Activated CD4-positive, alpha-beta T cell treated with anti-CD3 and anti-CD28 coated beads for 36 hours (primary cell): ENCODE measurements around the gene MAP3K15. TPM values are rescaled to one million over a fixed set of nuclear protein-coding genes. Genes with fewer than 3 reads are reported as not detected.

Source experiments
- ATAC-seq: fragments of 200-7000 bp; cut with Tn5 transposase; one replicate; pipeline ENCODE4 v1.10.0; 2021; ENCODE audit warnings: mild to moderate bottlenecking, moderate library complexity
- CTCF ChIA-PET: fragments of 350-600 bp; sonication (Branson Sonifier 250); formaldehyde crosslinking; loops from one replicate; lab custom pipeline; 2021; ENCODE audit warnings: antibody characterized with exemption; lab: Charles Lee
- POLR2A ChIA-PET: fragments of 350-600 bp; sonication (Branson Sonifier 250); formaldehyde crosslinking; loops from one replicate; lab custom pipeline; 2021; ENCODE audit warnings: antibody characterized with exemption, inconsistent platforms; lab: Charles Lee
- DNase-seq: peaks from one replicate; pipeline ENCODE4 v3.0.0-alpha.2; 2020
- H3K27ac Mint-ChIP-seq: one replicate; pipeline ENCODE4 v1.8.0; 2021; ENCODE audit warnings: mixed read lengths
- H3K27me3 Mint-ChIP-seq: one replicate; pipeline ENCODE4 v1.8.0; 2021; ENCODE audit warnings: mixed read lengths
- H3K36me3 Mint-ChIP-seq: one replicate; pipeline ENCODE4 v1.8.0; 2021; ENCODE audit warnings: low read depth, mixed read lengths
- H3K4me1 Mint-ChIP-seq: one replicate; pipeline ENCODE4 v1.8.0; 2021; ENCODE audit warnings: mixed read lengths
- H3K4me3 Mint-ChIP-seq: one replicate; pipeline ENCODE4 v1.8.0; 2021; ENCODE audit warnings: mild to moderate bottlenecking, moderate library complexity, mixed read lengths
- H3K9me3 Mint-ChIP-seq: one replicate; pipeline ENCODE4 v1.8.0; 2021; ENCODE audit warnings: low read depth, mixed read lengths
- intact Hi-C, 2 experiments: fragments of 100-400 bp; cut with DNase I in 1 of 2; cut with micrococcal nuclease in 1 of 2; formaldehyde crosslinking; loops; one replicate each; pipeline versions ENCODE4 v1.14.2 to v1.15.1; 2022 to 2024; cut with DNase I, micrococcal nuclease
- total RNA-seq, 2 experiments: library from RNA; stranded (reverse); gene quantifications; one replicate each; pipeline ENCODE4 v1.2.3, GENCODE V29; 2021

MAP3K15 gene
- total RNA-seq, 2 experiments from 2014 or later: 1.0 to 1.2 TPM

DNA sequence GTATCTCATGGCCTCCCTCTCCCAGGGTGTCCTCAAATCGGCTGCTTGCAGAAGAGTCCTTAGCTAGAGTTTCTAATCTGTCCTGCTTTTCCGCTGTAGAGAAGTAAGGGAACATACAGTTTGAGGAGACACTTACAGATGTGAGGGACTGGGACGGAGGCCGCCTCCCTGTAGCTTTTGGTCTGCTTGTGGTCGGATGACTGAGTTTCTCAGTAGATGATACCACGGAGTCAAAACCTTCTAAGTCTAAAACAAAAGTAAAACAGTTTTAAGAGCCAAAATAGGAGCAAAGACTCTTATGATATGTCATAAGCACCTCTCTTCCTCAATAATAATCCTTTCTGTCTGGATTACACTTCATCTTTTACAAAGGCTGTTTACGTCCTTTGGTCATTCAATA is 34.5 kb upstream of the MAP3K15 start:
- ChIA-PET POLR2A (interaction anchor here (0.6 to 1.0 kb wide), 2 partner anchors 224 to 381 kb away, joined by 3 read pairs; no protein-coding TSS in a partner anchor), CTCF (no interaction called here)
- Mint-ChIP-seq H3K27me3 (no peaks in the 10 kb centered on the region), H3K36me3 (peaks cover 32% of the 10 kb centered on the region), H3K4me1 (peaks cover 55% of the 10 kb centered on the region), H3K9me3 (no peaks in the 10 kb centered on the region), H3K4me3 (peak overlapping the region; percentile 69), H3K27ac (peak overlapping the region; percentile 86)
- DNase-seq (peak; percentile 59), ATAC-seq (peak; percentile 70)
- intact Hi-C loops: loop anchor here (2.0 to 5.0 kb wide), 3 partner anchors 21 to 337 kb away; partner anchors contain the start of gene SH3KBP1 (in 1 of the 2)

DNA sequence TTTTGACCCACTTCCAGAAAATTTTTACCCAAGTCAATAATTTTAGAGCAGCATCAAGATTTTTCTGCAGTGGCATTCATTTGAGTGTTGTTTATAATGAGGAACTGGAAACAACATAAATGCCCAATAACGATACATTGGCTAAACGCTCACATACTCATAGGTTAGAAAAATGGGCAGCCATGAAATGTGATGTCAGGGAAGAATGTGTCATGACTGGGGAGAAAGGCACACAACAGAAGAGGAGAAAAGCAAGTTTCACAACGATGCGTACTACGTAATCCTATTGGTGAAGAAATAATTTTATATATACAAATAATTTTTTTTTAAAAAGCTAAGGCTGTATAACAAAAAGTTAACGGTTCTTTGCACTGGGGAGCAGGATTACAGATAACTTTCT is 33.6 kb upstream of the MAP3K15 start:
- ATAC-seq (no peak), DNase-seq (no peak)
- Mint-ChIP-seq H3K4me3 (peak overlapping the region; percentile 63), H3K4me1 (peaks cover 52% of the 10 kb centered on the region), H3K36me3 (peaks cover 35% of the 10 kb centered on the region), H3K27me3 (no peaks in the 10 kb centered on the region), H3K9me3 (no peaks in the 10 kb centered on the region), H3K27ac (peak overlapping the region; percentile 95)
- POLR2A ChIA-PET: interaction anchor here (0.9 kb wide), 1 partner anchor 23 kb away, joined by 3 read pairs; no protein-coding TSS in a partner anchor
- intact Hi-C loops: loop anchor here (2.0 to 5.0 kb wide), 3 partner anchors 22 to 338 kb away; partner anchors contain the start of gene SH3KBP1 (in 1 of the 2)
- CTCF ChIA-PET: no interaction called here

DNA sequence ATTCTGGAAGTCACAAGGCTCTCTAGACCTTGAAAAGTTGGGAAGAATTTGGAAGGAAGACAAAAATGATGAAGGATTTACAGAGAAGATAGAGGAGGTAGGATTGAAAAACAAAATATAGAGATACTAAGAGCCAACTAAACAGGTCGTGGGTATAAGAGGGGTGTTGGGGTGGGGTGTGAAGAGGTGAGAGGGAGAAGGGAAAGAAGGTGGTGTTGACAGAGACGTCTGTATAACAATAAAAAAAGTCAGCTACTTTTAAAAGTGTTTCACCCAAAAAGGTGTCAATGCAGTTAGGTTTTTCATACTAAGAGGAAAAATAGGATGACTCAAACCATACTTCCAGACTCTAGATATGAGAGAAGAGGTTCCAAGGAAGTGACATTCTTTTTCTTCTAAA is 33.0 kb upstream of the MAP3K15 start:
- peaks cover 52% of the 10 kb centered on the region for H3K4me1 Mint-ChIP-seq
- no peaks in the 10 kb centered on the region for H3K9me3 Mint-ChIP-seq
- H3K4me3 Mint-ChIP-seq: peak overlapping the region; percentile 63
- CTCF ChIA-PET: interaction anchor here (0.5 to 0.7 kb wide), 2 partner anchors 186 to 235 kb away, joined by 3 read pairs; no protein-coding TSS in a partner anchor
- no peaks in the 10 kb centered on the region for H3K27me3 Mint-ChIP-seq
- intact Hi-C loops: loop anchor here (2.0 to 5.0 kb wide), 3 partner anchors 23 to 339 kb away; partner anchors contain the start of gene SH3KBP1 (in 1 of the 2)
- ATAC-seq: peak; percentile 44
- peaks cover 35% of the 10 kb centered on the region for H3K36me3 Mint-ChIP-seq
- POLR2A ChIA-PET: interaction anchor here (0.9 kb wide), 1 partner anchor 23 kb away, joined by 3 read pairs; no protein-coding TSS in a partner anchor
- peak overlapping the region; percentile 95 for H3K27ac Mint-ChIP-seq
- DNase-seq: no peak

DNA sequence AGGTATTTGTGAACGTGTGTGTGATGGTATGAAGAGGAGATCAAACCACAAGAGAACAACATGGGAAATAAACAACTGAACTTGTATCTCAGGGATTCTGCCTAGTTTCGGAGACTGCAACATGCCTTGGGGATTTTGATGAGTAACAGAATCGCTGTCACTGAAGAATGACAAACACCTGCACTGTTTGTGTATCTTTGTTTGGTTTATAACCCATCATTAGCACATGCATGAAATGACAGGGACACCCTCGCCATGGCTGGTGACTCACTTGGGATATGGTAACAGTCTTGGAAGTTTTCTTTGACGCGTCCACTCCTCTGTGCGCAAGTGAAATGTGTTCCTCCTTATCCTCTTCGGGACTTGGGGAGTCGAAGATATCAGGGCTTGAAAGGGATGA is 30.3 kb upstream of the MAP3K15 start:
- ChIA-PET CTCF (interaction anchor here (1.0 kb wide), 1 partner anchor 10 kb away, joined by 3 read pairs; no protein-coding TSS in a partner anchor), POLR2A (no interaction called here)
- H3K4me1 Mint-ChIP-seq: peaks cover 37% of the 10 kb centered on the region
- H3K27me3 Mint-ChIP-seq: no peaks in the 10 kb centered on the region
- no peak for ATAC-seq
- no peak overlapping the region for H3K27ac Mint-ChIP-seq
- no peak for DNase-seq
- H3K9me3 Mint-ChIP-seq: no peaks in the 10 kb centered on the region
- no peak overlapping the region for H3K4me3 Mint-ChIP-seq
- peaks cover 45% of the 10 kb centered on the region for H3K36me3 Mint-ChIP-seq
- intact Hi-C loops: loop anchor here (2.0 to 5.0 kb wide), 2 partner anchors 342 to 343 kb away; partner anchors contain the start of gene SH3KBP1 (in 1 of the 2)

DNA sequence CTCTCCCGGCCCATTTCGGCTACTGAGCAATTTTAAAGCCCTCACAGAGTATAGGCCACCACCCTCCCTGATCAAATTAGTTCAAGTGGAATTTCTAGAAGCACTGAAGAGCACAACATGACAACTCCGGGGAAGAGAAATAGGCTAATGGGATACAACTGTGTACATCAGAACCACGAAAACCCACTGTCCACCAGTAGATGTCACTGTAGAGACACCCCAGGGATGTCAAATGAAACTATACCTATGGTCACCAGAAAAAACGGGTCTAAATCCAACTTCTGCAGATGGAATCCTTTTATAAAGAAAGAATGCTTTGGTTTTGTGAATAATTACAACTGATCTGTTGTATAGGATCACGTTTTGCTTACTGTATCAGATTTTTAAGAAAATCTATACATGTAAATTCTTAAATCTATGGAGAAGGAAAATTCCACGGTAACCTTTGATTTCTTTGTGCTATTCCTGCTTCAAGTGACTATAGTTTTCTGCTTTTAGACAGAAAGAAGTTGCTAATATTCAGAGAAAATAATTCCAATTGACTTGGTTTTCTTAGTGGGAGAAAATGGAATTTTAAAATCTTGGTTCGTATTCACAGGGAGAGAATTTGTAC is 29.5 kb upstream of the MAP3K15 start:
- ATAC-seq (no peak), DNase-seq (peak; percentile 53)
- H3K4me3 Mint-ChIP-seq: no peak overlapping the region
- peaks cover 28% of the 10 kb centered on the region for H3K4me1 Mint-ChIP-seq
- H3K27ac Mint-ChIP-seq: no peak overlapping the region
- POLR2A ChIA-PET: no interaction called here
- intact Hi-C loops: loop anchor here (2.0 to 5.0 kb wide), 2 partner anchors 343 to 344 kb away; partner anchors contain the start of gene SH3KBP1 (in 1 of the 2)
- no peaks in the 10 kb centered on the region for H3K9me3 Mint-ChIP-seq
- H3K36me3 Mint-ChIP-seq: peaks cover 48% of the 10 kb centered on the region
- CTCF ChIA-PET: interaction anchor here (1.0 kb wide), 1 partner anchor 9 kb away, joined by 3 read pairs; no protein-coding TSS in a partner anchor
- no peaks in the 10 kb centered on the region for H3K27me3 Mint-ChIP-seq

DNA sequence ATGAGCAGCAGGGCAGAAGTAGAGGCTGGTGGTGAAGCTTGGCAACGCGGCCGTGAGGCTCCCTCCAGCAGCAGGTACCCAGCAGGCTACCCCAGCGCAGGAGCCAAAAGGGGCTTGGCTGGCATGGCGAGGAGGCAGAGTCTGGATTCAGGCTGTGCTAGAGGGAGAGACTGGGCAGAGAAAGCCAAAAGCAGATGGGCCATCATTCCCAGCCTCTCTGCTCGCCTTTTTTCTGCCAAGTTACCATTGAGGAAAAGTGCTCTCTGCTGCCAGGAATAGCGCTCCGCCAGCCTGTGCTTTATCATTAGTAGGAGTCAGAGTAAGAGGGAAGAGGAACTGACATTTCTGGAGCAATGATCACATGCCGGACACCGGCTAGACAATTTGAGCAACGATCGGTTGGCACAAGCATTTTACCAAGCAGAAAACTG is 28.7 kb upstream of the MAP3K15 start:
- Mint-ChIP-seq H3K4me1 (peaks cover 21% of the 10 kb centered on the region), H3K9me3 (no peaks in the 10 kb centered on the region), H3K4me3 (no peak overlapping the region), H3K27me3 (no peaks in the 10 kb centered on the region), H3K27ac (no peak overlapping the region), H3K36me3 (peaks cover 44% of the 10 kb centered on the region)
- no peak for DNase-seq
- intact Hi-C loops: loop anchor here in 1 of 2 experiments (2.0 kb wide), 1 partner anchor 345 kb away; no protein-coding TSS in a partner anchor
- CTCF ChIA-PET: no interaction called here
- POLR2A ChIA-PET: no interaction called here
- ATAC-seq: no peak

DNA sequence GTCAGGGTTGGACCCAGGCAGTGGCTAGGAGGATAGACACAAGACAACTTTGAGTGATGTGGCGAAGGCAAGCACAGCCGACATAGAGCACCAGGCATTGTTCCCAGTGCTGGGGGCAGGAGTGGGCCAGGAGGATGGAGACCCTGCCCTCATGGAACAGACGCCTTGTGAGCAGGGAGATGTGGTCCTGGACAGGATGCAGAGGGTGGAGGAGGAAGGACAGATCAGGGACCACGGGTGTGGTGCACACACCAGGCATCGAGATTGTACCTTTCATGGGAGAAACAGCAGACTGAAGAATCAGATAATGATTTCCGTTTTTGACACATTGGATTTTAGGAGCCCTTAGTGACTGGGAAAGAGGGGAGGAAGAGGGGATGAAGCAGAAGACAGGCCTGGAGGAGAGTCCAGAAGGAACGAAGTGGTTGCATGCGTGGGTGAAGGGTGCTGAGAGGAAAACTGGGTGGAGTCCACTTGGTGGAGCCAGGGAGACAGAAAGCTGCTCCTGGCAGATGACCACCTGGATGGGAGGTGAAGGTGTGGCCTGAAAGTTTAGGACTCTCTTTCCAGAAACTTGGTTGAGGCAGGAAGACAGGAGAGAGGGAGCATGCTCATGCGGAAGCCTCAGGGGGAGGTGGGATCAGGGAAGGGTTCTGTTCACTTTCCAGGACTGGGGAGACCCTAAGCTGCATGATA is 27.9 kb upstream of the MAP3K15 start:
- Mint-ChIP-seq H3K4me3 (no peak overlapping the region), H3K4me1 (peaks cover 13% of the 10 kb centered on the region), H3K27ac (peak overlapping the region; percentile 42), H3K27me3 (no peaks in the 10 kb centered on the region), H3K9me3 (no peaks in the 10 kb centered on the region), H3K36me3 (peaks cover 36% of the 10 kb centered on the region)
- CTCF ChIA-PET: interaction anchor here (0.7 kb wide), 1 partner anchor 49 kb away, joined by 3 read pairs; no protein-coding TSS in a partner anchor
- intact Hi-C loops: no loop called here
- ATAC-seq (no peak), DNase-seq (no peak)
- POLR2A ChIA-PET: no interaction called here

DNA sequence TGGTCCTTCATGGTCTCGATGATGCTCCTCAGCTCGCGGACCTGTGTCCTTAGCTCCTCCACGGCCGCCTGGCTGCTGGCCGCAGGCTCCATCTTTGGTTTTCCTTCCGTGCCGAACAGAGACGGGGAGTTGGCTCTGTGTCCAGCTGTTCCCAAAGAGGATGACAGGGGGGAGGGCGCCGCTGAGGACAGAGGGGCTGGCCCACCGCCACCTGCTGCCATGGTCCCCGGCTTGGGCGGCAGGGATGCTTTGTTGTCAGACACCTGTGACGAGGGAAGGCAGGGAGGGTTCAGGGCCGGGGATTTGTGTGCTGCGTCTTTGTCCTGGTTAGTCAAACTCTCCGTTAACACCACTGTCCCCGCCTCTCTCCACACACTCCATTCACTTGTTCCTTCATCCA is 26.6 kb upstream of the MAP3K15 start:
- Mint-ChIP-seq H3K27ac (peak overlapping the region; percentile 21), H3K27me3 (no peaks in the 10 kb centered on the region), H3K4me3 (no peak overlapping the region), H3K36me3 (peaks cover 27% of the 10 kb centered on the region), H3K4me1 (peaks cover 5% of the 10 kb centered on the region), H3K9me3 (no peaks in the 10 kb centered on the region)
- DNase-seq (no peak), ATAC-seq (no peak)
- intact Hi-C loops: no loop called here
- POLR2A ChIA-PET: no interaction called here
- CTCF ChIA-PET: no interaction called here

DNA sequence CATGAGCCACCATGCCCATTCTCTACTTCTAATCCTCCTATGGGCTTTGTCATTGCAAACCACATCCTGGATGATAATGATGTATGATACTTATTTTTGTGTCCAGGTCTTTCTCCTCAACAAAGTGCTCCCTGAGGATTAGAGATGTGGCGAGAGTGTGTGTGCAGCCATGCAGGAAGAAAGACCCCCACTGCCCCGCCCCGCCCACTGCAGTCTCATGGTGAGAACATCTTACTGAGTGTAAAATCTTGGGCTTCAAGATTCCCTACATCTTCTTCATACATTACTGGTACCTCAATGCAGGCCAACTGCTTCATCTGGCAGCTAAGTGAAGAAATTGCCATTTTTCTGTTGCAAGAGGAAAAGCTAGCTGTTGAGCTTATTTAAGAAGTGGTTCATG is 25.9 kb upstream of the MAP3K15 start:
- Mint-ChIP-seq H3K27me3 (no peaks in the 10 kb centered on the region), H3K27ac (no peak overlapping the region), H3K4me3 (no peak overlapping the region), H3K9me3 (no peaks in the 10 kb centered on the region), H3K4me1 (peaks cover 5% of the 10 kb centered on the region), H3K36me3 (peaks cover 21% of the 10 kb centered on the region)
- no peak for ATAC-seq
- ChIA-PET POLR2A (no interaction called here), CTCF (no interaction called here)
- intact Hi-C loops: no loop called here
- no peak for DNase-seq

DNA sequence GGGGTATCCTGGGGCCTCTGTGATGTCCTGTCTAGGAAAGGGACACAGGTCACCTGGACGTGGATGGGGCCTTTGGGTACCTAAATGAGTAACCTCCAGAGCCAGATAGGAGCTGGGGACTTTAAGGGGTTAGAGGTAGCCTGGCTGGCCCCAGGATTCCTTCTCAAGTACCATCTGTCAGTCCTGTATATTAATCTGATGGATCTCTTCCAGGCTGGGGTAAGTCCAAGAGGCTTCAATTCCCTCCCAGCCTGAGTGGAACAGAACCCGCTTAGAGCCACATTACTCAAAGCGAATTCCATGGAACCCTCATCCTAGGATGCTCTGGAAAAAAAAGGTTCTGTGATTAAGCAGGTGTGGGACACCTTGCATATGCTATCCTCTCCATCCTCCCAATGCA is 24.8 kb upstream of the MAP3K15 start:
- H3K4me3 Mint-ChIP-seq: no peak overlapping the region
- H3K9me3 Mint-ChIP-seq: no peaks in the 10 kb centered on the region
- ATAC-seq (no peak), DNase-seq (no peak)
- peaks cover 17% of the 10 kb centered on the region for H3K36me3 Mint-ChIP-seq
- intact Hi-C loops: no loop called here
- no peaks in the 10 kb centered on the region for H3K27me3 Mint-ChIP-seq
- H3K27ac Mint-ChIP-seq: no peak overlapping the region
- ChIA-PET CTCF (no interaction called here), POLR2A (no interaction called here)
- no peaks in the 10 kb centered on the region for H3K4me1 Mint-ChIP-seq

DNA sequence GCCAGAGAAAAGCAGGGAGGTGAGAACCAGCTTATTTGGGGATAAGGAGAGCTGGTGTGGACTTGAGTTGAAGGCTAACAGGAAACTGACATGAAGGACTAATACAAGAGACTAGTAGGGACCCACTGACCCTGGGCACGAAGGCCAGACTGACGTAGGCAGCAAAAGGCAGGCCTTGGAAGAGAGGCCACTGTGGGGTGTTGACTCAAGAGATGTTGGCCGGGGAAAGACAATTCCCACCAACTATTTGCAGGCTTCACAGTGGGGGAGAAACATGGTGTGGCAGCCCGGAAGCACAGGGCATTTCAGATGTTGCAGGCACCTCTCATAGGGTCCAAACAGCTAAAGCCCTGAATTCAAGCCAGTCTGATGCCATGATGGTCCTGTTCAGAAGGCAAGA is 24.4 kb upstream of the MAP3K15 start:
- no peaks in the 10 kb centered on the region for H3K9me3 Mint-ChIP-seq
- peaks cover 17% of the 10 kb centered on the region for H3K36me3 Mint-ChIP-seq
- ATAC-seq (no peak), DNase-seq (no peak)
- no peaks in the 10 kb centered on the region for H3K4me1 Mint-ChIP-seq
- ChIA-PET CTCF (no interaction called here), POLR2A (no interaction called here)
- H3K4me3 Mint-ChIP-seq: no peak overlapping the region
- H3K27me3 Mint-ChIP-seq: no peaks in the 10 kb centered on the region
- H3K27ac Mint-ChIP-seq: peak overlapping the region; percentile 42
- intact Hi-C loops: no loop called here
